ENCODE measurements around the gene ACADSB.

The ACADSB gene

DNA sequence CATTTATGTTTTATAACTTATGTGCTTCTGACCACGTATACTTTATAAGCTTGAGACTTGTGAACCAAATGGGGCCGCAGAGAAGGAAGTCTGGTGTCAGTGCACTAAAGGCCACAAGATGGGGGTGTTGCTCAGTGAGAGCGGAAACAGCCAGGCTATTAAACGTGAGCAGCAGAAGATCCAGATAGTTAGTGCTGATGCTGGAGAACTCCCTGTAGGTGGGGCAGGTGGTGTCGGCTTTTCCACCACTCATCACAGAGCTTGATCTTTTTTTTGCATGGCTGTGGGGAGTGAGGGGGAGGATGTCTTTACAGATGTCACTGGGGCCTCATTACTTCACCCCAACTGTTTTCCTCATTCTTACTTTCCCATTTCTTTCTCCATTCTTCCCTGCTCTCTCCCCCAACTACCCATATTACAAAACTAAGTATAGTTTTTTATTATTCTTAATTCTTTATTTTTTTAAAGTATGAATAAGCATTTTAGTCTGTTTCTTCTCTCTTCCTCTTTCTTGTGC, 34.7 kb downstream of the ACADSB start:
- no peak for DNase-seq

DNA sequence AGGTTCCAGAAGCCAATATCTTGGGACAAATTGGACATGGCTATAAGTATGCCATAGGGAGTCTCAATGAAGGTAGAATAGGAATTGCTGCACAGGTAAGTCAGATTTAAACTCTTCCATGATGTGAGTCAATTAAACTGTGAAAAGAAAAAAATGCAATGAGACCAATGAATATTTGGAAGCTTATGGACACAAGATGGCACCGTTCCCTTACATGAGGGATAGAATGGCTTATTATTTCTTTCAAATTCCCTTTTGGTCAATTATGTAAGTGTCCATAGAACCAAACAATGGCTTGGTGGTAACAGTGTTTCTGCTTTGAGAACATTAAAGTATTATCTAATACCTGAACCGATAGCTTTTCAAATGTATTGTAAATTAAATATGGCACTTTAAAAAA, 35.6 kb downstream of the ACADSB start:
- no peak for DNase-seq

DNA sequence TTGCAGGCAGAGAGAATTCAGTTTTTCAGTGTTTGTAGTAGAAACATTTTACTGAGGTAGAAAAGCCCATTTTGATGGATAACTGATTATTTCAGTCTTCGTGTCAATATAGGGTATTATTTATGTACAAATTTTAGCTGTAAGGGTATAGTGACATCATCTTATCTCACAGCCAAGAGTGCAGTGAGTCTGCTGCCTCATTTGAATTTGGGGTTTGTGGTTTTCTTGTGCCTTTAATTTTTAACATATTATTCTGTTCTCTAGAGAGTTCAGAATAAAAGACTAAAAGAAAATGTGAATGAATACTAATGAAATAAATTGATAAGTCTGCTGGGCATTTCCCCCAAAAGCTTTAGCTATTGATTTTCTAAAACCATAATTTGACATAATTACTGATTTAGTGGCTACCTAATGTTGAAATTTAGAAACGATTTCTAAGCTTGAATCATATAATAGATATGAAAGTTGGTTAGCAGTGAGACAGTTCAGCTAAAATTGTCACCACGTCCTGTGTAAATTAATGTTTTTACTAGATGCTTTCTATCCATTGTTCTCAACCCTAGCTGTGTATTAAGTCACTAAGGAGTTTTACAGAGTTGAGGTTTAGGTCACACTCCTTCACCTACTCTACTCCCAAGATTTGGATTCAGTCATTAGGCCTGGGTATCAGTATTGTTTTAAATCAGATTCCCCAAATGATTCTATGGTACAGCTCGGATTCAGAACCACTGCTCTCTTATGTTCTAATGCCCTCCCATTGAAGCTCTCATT, 37.3 kb downstream of the ACADSB start:
- DNase-seq: no peak

DNA sequence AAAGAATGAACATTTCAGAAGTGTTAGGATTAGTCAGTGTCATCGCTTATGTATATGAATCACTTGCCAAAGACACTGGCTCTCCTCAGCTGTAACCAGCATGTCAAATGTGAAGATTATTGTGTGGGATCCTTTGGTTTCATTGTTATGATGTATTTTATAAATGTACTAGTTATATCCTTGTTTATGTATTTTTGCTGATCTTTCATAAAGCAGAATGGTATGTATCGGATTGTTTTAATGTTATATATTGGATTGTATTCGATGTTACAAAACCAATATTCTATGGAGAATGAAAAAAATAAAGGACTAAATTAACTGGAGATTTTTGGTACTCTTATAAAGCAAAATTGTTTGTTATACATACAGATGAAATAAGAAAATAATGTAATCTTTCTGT, 49.2 kb downstream of the ACADSB start:
- DNase-seq: no peak

DNA sequence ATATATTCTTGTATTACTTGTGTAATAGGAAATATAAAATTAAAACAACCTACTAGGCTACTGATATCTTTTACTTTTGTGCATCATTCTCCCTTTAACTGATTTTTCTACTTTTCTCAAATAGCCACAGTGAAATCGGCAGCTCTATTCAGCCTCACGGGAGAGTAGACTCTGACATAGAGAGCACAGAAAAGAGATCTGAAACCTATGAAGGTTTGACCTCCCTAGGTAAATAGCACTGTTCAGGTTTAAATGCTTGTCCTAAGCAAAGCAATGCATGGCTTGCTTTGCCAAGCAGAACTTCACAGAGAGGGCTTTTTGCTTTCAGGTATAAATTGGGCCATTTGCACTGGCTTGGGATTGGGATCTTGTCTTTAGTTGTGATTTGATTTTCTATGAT, 53.1 kb downstream of the ACADSB start:
- no peak for DNase-seq

DNA sequence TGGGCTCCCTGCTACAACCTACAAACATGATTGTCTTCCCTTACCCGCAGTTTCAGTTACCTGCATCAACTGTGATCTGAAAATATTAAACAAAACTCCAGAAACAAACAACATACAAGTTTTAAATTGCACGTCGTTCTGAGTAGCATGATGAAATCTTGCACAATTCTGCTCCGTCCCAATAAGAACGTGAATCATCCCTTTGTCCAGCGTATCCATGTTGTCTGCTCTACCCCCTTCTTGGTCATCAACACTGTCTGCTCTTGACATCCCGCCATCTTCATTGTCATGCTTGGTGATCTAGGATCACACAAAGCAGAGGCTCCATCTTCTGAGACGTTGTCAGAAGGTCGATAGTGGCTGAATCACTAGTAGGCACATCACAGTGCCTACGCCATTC, 53.9 kb downstream of the ACADSB start:
- no peak for DNase-seq

DNA sequence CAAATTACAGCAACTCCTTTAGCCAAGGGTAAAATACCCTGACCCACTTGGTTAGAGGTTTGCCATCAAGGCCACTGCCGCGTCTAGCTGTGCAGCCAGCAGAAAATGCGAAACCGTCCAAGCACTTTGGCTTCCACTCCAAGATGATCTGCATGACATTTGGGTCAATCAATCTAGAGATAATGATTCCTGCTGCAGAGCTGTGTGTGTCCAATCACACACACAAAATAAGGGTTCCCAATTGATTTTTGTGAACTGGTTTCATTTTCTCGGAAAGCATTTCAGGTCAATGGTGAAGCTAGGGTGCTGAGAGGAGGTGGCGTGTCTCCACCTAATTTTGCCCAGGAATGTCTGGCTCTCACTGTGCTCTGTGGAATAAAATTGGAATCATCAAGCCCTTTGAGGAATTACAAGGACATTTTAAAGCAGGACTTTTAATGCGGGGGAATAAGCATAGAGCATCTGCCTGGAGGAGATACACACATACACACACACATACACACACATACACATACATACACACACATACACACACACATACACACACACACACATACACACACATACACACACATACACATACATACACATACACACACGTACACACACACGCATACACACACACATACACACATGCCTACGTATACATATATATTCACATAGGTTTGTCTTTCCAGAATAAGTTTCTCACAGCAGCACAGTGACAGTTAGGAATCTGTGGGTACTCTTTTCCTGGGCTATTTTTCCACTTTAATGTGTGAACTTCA, 59.5 kb downstream of the ACADSB start:
- no peak for DNase-seq

DNA sequence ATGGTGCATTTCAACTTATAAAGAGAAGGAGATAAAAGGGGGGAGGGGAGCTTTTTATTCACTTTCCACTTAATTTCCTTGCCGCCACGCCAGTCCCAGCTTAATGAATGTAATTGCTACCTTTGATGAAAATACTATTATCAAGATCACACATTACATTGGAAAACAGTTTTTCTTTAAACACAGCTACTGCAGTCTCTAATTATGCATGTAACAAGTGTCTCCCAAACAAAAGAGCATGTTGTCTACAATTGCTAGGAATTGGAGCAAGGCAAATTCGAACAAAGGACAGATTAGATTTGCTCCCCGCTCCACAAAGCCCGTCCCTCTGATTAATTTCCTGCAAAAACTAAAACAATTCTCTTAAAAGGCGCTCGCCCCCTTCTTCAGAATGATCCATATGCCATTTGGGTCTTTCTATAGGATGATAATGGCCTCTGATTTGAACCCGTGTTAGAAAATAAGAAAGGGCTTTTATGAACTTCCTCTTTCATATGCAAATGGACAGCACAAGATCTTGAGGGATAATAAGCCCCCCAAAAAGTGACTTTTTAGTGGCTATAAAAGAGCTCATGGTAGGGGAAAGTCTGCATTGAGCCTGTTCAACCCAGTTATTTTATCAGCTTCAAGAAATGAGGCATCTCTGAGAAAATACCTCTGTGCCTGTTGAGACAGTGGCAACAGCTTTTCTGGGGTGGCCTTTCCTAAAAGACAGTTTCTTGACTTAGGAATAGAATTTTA, 60.6 kb downstream of the ACADSB start:
- no peak for DNase-seq

DNA sequence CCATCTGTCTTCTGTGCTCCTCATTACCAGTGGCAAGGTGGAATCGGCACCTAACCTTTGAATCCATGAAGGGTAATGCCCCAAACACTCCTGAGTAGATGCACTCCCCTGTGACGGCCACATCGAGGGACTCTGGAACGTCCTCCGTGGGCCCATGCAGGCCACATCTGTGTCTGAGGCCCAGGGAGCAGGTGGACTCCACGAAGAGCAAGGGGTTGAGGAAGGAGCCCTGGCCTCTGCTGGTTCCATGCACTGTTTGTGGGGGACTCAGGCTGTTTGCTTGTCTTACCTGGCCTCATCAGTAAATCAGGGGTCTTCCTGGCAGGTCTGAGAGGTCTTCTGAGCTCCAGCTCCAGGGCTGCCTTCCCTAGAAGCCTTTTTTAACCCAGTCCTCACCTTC, 64.4 kb downstream of the ACADSB start:
- no peak for DNase-seq

DNA sequence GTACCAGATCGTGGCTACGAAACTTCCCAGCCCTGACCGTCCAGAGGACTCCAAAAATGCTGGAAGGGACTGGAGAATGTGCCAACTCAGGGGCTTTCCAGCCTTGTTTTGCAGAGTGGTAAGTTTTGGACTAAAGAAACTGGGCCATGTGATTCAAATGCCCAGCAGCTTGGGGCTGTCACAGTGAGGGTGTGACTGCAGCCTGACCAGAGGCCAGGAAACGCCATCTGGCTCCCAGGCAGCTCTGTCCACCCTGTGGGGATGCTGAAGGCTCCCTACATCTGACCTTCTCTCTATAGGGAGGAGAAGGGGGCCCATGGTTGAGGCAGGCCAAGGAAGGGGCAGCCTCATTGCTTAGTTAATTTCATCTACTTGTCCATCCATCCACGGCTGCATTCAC, 65.4 kb downstream of the ACADSB start:
- no peak for DNase-seq

DNA sequence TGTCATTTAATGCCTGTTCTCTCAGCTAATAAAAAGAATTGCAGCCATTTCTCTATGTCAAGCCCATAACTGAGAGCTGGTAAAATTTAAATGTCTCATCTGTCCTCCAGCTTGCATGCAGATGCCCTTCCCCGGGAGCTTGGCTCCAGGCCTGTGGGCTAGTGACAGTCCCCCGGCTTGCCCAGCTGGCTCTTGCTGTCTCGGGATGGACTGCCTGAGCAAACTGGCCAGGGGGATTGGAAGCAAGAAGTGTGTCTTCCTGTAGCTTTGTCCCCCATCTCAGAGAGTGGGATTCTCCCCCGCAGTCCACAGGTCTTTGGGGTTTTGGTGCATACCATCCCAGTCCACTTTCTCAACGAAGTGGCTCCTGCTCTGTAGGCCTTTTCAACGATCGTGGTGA, 73.1 kb downstream of the ACADSB start:
- no peak for DNase-seq

DNA sequence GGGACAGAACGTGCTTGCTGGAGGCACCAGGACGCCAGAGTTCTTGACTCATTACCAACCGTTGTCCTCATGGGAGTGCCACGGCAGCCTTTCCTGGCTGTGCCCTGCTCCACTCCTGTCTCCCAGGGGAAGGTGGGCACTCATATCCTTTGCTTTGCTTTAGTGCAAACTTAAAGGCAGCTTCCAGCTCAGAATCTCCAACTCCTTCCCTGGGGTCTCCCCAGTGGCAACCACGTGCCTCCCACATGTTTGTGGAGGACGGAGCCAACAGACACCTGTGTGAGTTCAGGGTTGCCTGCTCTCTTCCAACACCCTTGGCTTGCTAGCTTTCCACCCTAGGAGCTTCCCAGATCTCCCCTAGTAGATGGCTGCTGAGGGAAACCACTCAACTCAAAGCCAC, 75.0 kb downstream of the ACADSB start:
- DNase-seq: no peak

DNA sequence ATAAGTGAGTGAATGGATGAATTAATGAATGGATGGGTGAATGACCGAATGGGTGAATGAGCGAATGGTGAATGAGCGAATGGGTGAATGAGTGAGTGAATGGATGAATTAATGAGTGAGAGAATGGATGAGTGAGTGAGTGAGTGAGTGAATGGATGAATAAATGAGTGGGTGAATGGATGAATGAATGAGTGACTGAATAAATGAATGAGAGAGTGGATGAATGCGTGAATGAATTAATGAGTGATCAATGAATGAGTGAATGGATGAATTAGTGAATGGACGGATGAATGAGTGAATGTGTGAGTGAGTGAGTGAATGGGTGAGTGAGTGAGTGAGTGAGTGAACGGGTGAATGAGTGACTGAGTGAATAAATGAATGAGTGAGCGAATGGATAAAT, 77.5 kb downstream of the ACADSB start:
- DNase-seq: no peak

DNA sequence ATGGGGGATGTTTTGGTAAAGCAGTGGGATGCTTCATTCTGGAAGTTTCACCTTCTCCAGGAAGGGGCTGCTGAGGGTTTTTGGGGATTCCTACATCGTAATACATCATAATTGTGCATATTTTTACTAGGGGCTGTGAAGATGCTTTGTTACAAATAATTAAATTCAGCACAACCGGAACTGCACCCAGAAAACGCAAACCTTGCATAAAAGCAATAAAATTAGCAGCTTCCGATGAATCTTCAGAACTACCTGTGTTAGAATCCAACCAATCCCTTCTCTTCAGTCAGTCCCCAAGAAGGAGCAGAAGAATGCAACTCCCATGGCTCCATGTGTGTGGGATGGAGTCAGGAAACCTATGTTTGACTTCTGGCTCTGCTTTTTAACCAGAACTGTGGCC, 78.5 kb downstream of the ACADSB start:
- DNase-seq: no peak

DNA sequence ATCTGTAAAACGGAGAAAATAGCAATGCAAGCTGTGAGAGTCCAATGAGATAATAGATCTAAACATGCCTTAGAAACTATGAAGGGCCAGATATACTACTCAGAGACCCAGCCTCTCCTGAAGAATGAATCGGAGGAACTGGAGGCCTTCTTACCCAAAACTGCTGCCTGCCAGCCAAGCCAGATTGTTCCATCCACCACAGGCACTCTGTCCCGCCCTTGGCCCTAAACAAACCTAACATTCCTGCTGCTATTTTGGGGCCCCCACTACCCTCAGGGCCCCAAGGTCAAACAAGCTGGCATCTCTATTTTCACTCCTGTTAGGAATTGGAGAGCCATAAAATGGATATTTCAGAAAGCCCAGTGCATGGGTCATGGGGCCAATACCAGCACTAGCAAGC, 79.0 kb downstream of the ACADSB start:
- DNase-seq: no peak

DNA sequence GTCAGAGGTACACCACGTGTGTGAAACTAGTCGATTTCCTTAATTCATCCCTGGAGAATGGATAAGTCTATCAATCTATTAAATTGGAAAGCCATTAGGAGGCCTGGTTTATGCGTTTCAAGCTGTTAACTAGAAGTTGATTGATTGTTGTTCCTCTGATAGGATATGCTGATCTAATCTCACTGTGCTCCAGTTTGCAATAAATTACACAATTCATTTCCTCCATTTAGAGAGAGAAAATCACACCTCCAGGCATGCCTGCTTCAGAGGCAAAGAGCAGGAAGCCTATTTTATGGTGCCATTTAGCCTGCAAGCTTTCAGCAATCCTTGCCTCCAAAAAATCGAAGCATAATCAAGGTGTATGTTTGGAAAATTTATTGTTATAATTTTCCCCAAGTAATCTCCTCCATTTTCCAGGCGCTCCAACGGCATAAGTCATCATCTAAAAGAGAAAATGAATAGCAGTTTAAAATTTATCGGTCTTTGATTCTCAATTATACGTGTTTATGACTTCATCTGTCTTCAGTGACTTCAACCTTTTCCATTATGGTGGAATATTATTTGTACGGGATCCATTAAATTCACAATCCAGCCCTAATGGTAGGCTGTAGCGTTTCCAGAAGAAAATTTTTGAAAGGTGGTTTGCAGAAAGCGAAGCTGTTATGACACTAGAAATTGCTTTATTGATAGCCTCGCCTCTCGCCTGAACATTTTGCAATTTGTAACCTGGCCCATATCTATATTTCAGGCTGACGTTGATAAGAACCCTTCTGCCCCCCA, 84.0 kb downstream of the ACADSB start:
- DNase-seq: no peak

DNA sequence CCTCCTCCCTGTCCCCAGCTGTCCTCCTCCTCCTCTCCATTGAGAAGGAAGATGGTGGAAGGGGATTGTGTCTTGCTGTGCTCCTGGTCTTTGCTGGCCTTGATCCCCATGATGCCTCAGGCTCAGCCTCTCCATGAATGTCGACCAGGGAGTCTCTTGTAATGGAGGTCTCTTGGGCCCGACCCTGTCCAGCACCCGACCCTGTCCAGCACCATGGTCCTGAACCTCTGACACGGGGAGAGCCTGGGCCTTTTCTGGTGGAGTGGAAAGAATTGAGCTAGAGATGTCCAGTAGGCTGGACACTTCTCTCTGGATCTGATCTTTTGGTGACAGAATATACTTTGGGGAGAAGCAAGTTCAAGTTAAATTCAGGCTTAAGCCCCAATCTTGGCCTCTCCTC, 84.7 kb downstream of the ACADSB start:
- no peak for DNase-seq

DNA sequence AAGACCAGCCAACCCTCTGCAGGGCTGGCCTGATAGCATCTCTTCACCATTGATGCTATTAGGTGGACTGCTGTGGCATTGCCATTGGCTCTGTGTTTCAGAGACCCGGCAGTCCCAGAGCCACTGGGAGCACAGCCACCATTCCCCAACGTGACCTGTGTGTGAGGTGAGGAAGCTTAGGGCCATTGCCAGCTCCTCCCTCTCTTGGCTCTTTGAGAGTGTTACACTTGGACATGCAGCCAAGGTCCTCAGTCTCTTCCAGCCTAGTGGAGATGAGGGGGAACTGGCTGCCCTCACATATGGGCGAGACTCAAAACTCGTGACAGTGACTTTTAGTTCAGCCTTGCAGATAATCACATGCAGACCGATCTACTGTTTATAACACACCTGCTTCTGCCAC, 87.6 kb downstream of the ACADSB start:
- no peak for DNase-seq

DNA sequence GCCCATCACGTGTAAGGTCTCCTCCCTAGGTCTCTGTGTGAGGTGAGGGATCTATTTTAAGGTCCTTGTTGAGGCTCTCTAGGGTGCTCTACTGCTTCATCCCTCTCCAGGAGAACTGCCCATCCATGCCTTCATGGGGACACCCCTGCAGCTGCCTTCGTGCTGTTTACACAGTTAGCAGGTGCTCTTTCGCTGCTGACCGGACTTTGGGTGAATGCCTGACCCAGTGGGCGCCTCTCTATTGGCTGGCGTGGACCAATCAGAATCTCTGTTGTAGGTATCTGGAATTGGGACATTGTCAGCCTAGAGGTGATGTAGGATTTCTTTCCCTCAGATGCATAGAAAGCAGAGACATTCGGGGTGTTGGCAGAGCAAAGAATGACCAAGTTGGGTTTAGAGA, 88.2 kb downstream of the ACADSB start:
- no peak for DNase-seq

DNA sequence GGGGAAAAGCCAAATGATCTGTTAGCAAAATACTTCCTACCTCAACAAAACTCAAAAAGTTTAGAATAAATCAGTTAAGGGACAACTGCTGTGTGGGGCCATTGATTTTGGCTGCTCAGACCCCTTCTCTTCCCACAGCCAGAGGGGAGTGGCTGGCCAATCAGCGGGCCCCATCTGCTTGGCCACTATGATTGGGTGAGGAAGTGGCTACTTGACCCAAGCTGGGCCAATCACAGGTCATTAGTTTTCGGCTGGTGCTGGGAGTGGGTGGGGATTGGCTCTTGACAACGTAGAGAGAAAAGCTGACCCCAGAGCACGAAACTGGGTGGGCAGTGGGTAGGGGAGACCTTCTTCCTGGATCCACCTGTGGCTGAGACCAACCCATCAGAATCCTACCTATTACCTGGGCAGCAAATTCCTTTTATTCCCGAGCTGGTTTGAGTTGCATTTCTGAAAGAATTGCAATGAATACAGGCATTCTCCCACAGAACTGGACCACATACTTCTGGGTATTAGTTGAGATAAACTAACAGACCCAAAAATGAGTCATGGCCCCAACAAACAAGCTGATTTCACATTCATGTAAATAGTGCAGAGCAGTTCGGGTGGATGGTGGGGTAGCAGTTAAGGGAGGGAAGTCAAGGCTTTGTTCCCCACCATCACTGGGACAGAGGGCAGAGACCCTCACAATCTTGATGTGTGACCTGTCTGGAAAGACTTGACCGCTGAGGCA, 91.4 kb downstream of the ACADSB start:
- DNase-seq: no peak

DNA sequence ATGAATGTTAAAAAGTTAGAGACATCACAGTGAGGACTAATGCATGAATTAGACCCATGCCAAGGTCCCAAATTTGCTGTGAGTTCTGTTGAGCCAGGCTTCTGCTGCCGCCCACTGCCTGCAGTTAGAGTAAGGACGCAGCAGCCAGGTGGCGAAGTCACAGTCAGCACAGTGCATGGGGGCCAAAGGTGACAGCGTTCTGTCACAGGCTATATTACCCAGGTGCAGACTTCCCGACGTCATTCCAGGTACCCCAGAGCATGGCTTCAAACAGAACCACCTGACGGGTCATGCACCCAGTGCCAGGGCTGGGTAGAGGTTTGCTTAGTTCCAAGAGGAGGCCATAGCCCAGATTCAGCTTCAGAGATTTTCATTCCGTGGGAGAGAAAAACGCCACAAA, 93.1 kb downstream of the ACADSB start:
- DNase-seq: no peak

DNA sequence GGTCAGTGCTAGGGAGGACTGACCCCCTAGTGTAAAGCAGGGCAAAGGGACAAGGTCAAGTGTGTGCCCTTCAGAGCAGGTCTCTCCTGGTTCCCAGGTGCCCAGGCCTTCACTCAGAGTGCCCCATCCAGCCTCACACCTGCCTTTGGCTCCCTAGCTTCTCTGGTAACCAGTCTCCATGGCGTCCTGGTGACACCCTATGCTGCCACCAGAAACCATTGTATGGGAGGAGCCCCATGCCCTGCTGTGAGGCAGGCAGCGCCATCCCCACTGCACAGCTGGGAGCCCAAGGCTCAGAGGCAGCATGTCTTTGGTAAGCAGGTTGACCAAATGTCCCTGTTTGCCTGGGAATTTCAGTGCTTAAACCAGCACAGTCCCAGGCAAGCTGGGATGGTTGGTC, 93.9 kb downstream of the ACADSB start:
- DNase-seq: no peak

All from NCI-H2029 treated with DMSO at 0.1 percent for 48 hours (cell line).